MCF 10A (cell line): ENCODE measurements around the gene MGA. TPM values are rescaled to one million over a fixed set of nuclear protein-coding genes. Genes with fewer than 3 reads are reported as not detected.

Experiments
- BruUV-seq: library from RNA; stranded (reverse); fragments of 400-500 nt; replicated peaks from 2 replicates; lab custom pipeline; 2021; lab: Mats Ljungman, UMichigan
- CTCF ChIA-PET: fragments of 300-600 bp; sonication (Branson Sonifier 250); formaldehyde crosslinking; extraction: SDS; loops from one replicate; lab custom pipeline; 2021; ENCODE audit warnings: antibody characterized with exemption, inconsistent platforms; lab: Yijun Ruan, JAX
- POLR2A ChIA-PET: fragments of 300-600, 350-650 bp; sonication (Branson Sonifier 250); formaldehyde crosslinking; extraction: SDS; loops from one replicate; lab custom pipeline; 2020; ENCODE audit warnings: antibody characterized with exemption, inconsistent platforms; lab: Yijun Ruan, JAX
- DNase-seq: peaks from one replicate; pipeline ENCODE4 v3.0.0-alpha.2; 2018; ENCODE audit not compliant: unreplicated experiment
- H3K27ac Mint-ChIP-seq: one replicate; pipeline ENCODE4 v1.8.0; 2022; ENCODE audit warnings: mild to moderate bottlenecking, low read depth, mixed read lengths; ENCODE audit not compliant: unreplicated experiment
- H3K27me3 Mint-ChIP-seq: one replicate; pipeline ENCODE4 v1.8.0; 2022; ENCODE audit warnings: mixed read lengths; ENCODE audit not compliant: insufficient read depth, unreplicated experiment
- H3K36me3 Mint-ChIP-seq: one replicate; pipeline ENCODE4 v1.8.0; 2022; ENCODE audit warnings: mild to moderate bottlenecking, moderate library complexity, mixed read lengths; ENCODE audit not compliant: insufficient read depth, unreplicated experiment
- H3K4me1 Mint-ChIP-seq: one replicate; pipeline ENCODE4 v1.8.0; 2022; ENCODE audit warnings: mixed read lengths; ENCODE audit not compliant: insufficient read depth, unreplicated experiment
- H3K4me3 Mint-ChIP-seq: one replicate; pipeline ENCODE4 v1.8.0; 2022; ENCODE audit warnings: mild to moderate bottlenecking, moderate library complexity, mixed read lengths; ENCODE audit not compliant: unreplicated experiment
- H3K9me3 Mint-ChIP-seq: one replicate; pipeline ENCODE4 v1.8.0; 2022; ENCODE audit warnings: mixed read lengths; ENCODE audit not compliant: unreplicated experiment
- intact Hi-C: fragments of 100-400 bp; cut with micrococcal nuclease; formaldehyde crosslinking; loops from 2 replicates; pipeline ENCODE4 v1.14.1; 2022
- total RNA-seq: library from RNA; stranded (reverse); gene quantifications from 2 replicates; pipeline ENCODE4 v1.2.3, GENCODE V29; 2022
- TF ChIP-seq, protein P1 (sequence below): fragments of 200-600 bp; IDR thresholded peaks from one replicate; pipeline ENCODE4 v1.8.0; 2022; ENCODE audit warnings: antibody characterized with exemption, mild to moderate bottlenecking; ENCODE audit not compliant: unreplicated experiment

The MGA gene
- total RNA-seq, 1 experiment from 2014 or later, result 17.5 TPM

DNA sequence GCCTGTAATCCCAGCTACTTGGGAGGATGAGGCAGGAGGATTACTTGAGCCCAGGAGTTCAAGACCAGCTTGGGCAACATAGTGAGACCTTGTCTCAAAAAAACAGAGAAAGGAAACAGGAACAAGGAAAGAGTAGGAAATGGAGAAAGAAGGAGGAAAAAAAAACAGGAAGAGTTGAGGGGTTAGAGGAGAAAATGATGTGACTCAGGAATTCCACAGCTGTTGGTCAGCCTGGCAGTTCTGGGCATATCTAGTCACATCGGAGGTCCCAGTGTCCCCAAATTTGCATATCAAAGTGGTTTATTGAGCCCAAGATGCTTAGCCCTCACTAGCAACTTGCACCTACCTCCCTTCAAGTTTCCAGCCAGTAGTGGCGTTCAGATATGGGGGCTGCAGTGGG lies 148.9 kb downstream of the MGA start:
- H3K9me3 Mint-ChIP-seq, result no peaks in the 10 kb centered on the region
- no TSS peak for BruUV-seq
- ChIA-PET POLR2A (interaction anchor here (0.7 to 15.9 kb wide), 3 partner anchors 19 to 113 kb away, joined by 3 to 486 read pairs (median 3); partner anchors contain the start of gene MAPKBP1), CTCF (interaction anchor here (0.6 to 6.6 kb wide), 4 partner anchors 13 to 40 kb away, joined by 3 to 249 read pairs (median 22); partner anchors contain the start of gene MAPKBP1)
- H3K4me1 Mint-ChIP-seq, result peaks cover 27% of the 10 kb centered on the region
- H3K27ac Mint-ChIP-seq, result no peak overlapping the region
- peaks cover 16% of the 10 kb centered on the region for H3K36me3 Mint-ChIP-seq
- intact Hi-C loops, result no loop called here
- no peak for DNase-seq
- no peak overlapping the region for H3K4me3 Mint-ChIP-seq
- no peaks in the 10 kb centered on the region for H3K27me3 Mint-ChIP-seq
- TF ChIP-seq, protein P1, sequence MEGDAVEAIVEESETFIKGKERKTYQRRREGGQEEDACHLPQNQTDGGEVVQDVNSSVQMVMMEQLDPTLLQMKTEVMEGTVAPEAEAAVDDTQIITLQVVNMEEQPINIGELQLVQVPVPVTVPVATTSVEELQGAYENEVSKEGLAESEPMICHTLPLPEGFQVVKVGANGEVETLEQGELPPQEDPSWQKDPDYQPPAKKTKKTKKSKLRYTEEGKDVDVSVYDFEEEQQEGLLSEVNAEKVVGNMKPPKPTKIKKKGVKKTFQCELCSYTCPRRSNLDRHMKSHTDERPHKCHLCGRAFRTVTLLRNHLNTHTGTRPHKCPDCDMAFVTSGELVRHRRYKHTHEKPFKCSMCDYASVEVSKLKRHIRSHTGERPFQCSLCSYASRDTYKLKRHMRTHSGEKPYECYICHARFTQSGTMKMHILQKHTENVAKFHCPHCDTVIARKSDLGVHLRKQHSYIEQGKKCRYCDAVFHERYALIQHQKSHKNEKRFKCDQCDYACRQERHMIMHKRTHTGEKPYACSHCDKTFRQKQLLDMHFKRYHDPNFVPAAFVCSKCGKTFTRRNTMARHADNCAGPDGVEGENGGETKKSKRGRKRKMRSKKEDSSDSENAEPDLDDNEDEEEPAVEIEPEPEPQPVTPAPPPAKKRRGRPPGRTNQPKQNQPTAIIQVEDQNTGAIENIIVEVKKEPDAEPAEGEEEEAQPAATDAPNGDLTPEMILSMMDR, result no peak

DNA sequence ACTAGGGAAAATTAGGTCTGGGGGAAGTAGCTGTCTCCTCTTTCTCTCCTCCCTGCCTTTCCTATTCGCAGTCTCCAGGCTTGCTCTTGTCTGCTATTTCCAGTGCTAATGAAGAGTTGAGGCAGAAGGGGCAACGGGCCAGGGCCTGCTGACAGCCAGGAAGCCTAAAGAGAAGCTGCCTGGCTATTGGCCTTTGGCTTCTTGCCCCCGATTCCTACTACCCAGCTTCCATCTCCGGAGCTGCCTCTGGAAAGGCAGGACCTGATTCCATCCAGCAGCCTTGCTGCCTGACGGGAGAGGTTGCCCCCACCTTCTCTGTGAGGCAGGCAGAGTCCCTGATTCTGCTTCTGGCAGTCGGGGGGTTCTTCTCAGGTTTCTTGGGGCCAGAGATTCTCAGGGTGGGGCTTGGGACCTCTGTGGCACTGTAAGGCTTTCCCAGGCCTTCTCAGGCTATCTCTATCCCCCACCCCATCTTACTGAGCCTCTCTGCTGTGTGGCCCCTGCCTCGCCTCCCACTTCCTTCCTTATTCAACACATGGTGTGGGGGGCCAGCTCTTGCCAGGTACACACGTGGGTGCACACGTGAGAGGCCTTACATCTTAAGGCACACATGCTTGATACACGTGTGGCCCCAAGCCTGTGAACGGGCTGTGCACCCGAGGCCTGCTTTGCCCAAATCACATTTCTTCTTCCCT lies 149.5 kb downstream of the MGA start:
- DNase-seq, result no peak
- Mint-ChIP-seq H3K4me3 (no peak overlapping the region), H3K9me3 (no peaks in the 10 kb centered on the region), H3K27ac (peak overlapping the region; percentile 42), H3K27me3 (no peaks in the 10 kb centered on the region), H3K4me1 (peaks cover 22% of the 10 kb centered on the region), H3K36me3 (peaks cover 22% of the 10 kb centered on the region)
- TF ChIP-seq, protein P1, result no peak
- POLR2A ChIA-PET, result interaction anchor here (0.7 to 15.9 kb wide), 2 partner anchors 34 to 114 kb away, joined by 3 to 486 read pairs; partner anchors contain the start of gene MAPKBP1
- intact Hi-C loops, result no loop called here
- CTCF ChIA-PET, result interaction anchor here (0.7 to 6.6 kb wide), 4 partner anchors 12 to 252 kb away, joined by 3 to 249 read pairs (median 22); partner anchors contain the start of gene MAPKBP1
- BruUV-seq, result no TSS peak

DNA sequence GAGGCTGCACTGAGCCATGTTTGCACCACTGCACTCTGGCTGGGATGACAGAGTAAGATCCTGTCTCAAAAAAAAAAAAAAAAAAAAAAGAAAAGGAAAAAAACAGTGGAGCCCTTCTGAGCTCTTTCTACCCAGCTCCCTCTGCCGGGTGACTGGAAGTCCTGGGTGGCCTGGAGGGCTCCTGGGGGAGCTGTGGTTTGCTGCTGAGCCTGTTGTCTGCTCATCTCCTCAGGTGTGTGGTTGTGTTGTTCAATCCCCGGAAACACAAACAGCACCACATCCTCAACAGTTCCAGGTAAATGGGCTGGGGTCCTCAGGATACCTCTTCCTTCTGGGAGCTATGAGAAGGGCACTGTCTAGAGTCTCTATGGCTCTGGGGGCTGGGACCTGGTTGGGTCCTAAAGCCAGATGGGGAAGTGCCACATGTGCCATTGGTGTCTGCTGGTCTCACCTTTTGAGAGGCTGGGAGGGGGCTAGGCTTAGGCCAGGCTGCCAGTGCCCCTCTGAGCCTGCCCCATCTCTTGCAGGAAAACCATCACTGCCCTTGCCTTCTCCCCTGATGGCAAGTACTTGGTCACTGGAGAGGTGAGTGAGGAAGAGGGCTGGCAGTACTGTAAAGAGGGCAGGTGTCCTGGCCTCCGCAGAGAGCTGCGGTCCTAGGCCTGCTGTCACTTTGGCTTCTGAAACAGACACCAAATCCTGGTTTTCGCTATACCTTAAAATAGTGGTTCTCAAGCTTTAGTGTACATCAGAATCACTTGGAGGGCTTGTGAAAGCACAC lies 150.6 kb downstream of the MGA start:
- Mint-ChIP-seq H3K4me1 (peaks cover 15% of the 10 kb centered on the region), H3K27ac (peak overlapping the region; percentile 42), H3K27me3 (no peaks in the 10 kb centered on the region), H3K36me3 (peaks cover 27% of the 10 kb centered on the region), H3K4me3 (no peak overlapping the region), H3K9me3 (no peaks in the 10 kb centered on the region)
- ChIA-PET POLR2A (interaction anchor here (0.6 to 15.9 kb wide), 3 partner anchors 18 to 119 kb away, joined by 3 to 486 read pairs (median 3); partner anchors contain the start of gene MAPKBP1), CTCF (interaction anchor here (0.6 to 6.6 kb wide), 21 partner anchors 9 to 1191 kb away, joined by 3 to 249 read pairs (median 4); partner anchors contain the start of gene MAPKBP1)
- no TSS peak for BruUV-seq
- intact Hi-C loops, result loop anchor here (1.0 kb wide), 4 partner anchors 39 to 254 kb away; no protein-coding TSS in a partner anchor
- TF ChIP-seq, protein P1, result no peak
- DNase-seq, result no peak
